Measurements from ENCODE around the gene LRRC8C. TPM values are rescaled to one million over a fixed set of nuclear protein-coding genes. Genes with fewer than 3 reads are reported as not detected.

The LRRC8C gene
- total RNA-seq, 2 experiments from 2014 or later: 38.2 to 41.8 TPM

DNA sequence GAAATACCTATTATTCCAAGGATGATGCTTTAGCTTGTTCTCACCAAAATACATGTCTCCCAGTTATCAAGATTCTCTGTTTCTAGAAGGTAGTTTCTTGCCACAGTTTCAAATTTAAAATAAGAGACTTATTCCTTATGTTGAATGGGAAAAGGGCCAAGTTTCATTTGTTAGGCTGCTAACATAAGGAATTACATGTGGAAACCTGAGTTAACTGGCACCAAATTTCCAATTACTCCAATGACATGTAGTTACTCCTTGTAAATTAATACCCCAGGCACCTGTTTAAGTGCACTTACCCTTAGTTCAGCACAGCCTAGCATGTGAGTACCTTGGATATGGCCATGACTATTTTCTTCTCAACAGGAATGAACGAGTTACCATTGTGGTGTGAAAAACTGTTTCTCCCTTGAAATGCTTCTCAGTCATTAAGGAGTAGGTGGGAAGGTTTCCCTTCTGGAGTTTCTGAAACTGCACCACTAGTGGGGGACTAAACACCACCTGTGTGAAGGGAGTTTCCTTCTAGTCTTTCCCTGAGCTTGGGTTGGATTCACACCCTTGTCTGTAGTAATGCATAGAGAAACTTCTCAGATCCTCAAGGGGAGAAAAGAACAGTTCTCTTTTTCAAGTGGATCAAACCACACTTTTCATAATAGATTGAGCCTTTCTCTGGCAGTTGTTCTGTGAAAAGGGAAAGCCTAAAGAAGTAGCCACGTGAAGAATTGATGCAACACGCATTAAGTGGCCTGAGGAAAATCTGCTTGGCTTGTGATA, 32.3 kb upstream of the LRRC8C start:
- DNase-seq: no peak
- Mint-ChIP-seq H3K27me3 (no peaks in the 10 kb centered on the region), H3K36me3 (peaks cover 2% of the 10 kb centered on the region), H3K9me3 (no peaks in the 10 kb centered on the region), H3K27ac (peak overlapping the region; percentile 45), H3K4me1 (peaks cover 43% of the 10 kb centered on the region), H3K4me3 (no peak overlapping the region)
- POLR2A ChIA-PET: interaction anchor here (1.4 kb wide), 1 partner anchor 8 kb away, joined by 4 read pairs; no protein-coding TSS in a partner anchor
- ATAC-seq (ENCODE audit: low read depth): no peak

DNA sequence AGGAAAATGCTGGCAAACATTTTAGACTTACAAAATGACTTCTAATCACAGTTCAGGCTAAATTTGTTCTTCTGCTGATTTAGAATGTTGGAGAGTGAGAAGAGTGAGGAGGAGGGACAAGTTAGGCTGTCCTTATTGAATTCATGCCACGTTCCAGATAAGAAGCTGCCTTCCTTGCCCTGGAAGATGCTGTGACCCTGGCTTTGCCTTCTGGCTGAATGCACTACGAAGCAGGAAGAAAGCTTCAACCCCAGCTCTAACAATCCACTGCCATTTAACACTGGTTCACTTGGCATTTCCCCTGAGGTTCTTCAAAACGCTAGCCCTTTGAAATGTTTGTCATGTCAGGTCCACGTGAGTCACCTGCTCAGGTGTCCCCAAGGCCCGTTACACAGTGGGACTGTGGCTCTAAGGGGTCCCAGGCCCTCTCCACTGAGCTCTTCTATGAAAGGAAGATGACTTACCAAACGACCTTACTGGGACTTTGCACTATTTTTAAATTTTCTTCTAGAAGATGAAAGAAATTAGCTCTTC, 30.0 kb upstream of the LRRC8C start:
- Mint-ChIP-seq H3K4me3 (peak overlapping the region; percentile 5), H3K27ac (peak overlapping the region; percentile 41), H3K9me3 (no peaks in the 10 kb centered on the region), H3K36me3 (peaks cover 2% of the 10 kb centered on the region), H3K4me1 (peaks cover 64% of the 10 kb centered on the region), H3K27me3 (no peaks in the 10 kb centered on the region)
- no peak for DNase-seq
- no peak for ATAC-seq (ENCODE audit: low read depth)
- POLR2A ChIA-PET: interaction anchor here (1.4 to 2.5 kb wide), 2 partner anchors 9 to 29 kb away, joined by 8 to 10 read pairs; partner anchors contain the start of gene LRRC8C

DNA sequence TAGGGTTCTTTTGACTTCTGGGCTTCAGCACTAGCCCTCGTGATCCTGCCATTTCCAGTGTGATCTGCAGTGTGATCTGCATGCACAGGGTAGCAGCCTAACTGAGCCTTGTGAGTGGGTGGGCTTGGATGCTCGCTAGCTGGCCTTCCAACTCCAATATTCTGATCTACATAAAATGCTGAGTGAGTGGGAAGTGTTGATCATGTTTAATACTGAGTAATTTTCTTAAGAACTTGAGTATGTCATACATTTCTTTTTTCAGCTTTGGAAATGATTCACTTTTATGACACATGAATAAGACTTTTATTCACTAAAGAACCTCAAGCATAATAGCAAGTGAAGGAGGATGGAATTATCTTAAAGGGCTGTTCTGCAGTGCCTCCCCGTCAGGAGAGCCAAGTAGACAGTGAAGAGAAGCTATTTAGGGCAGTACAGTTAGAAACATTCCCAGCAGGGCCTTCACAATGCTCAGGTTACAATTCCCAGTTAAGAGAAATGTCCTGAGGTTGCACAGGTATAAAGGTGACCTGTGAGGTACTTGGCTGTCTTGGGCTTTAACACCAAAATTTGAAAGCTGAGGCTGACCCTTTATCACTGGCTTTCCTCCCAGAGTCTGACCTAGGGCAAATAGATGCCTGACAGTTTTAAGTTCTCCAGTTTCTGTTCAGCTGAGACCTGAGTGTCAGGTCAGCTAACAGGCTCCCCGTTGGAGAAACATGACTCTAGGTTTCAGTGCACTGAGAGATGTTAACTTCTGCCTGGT, 29.1 kb upstream of the LRRC8C start:
- DNase-seq (no peak), ATAC-seq (ENCODE audit: low read depth) (no peak)
- peaks cover 2% of the 10 kb centered on the region for H3K36me3 Mint-ChIP-seq
- POLR2A ChIA-PET: interaction anchor here (1.0 to 2.5 kb wide), 4 partner anchors 8 to 239 kb away, joined by 3 to 10 read pairs (median 6); partner anchors contain the start of genes LRRC8B and LRRC8C
- H3K4me3 Mint-ChIP-seq: no peak overlapping the region
- no peaks in the 10 kb centered on the region for H3K27me3 Mint-ChIP-seq
- no peaks in the 10 kb centered on the region for H3K9me3 Mint-ChIP-seq
- peak overlapping the region; percentile 62 for H3K27ac Mint-ChIP-seq
- H3K4me1 Mint-ChIP-seq: peaks cover 73% of the 10 kb centered on the region

DNA sequence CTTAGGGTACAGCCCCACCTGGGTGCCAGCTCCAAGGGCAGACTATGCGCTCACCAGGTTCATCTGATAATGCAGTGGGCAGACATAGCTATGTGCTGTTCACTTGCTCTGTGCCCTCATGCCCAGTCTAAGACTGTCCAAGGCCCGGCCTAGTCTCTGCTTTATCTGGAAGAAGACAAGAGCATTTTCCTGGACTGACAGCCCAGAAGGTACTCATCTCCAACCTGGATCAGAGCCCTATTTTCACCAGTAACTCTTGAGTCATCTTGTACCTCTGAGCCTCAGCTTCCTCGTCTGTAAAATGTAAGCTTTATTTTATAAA, 28.5 kb upstream of the LRRC8C start:
- H3K4me1 Mint-ChIP-seq: peaks cover 72% of the 10 kb centered on the region
- H3K27me3 Mint-ChIP-seq: no peaks in the 10 kb centered on the region
- no peak overlapping the region for H3K27ac Mint-ChIP-seq
- POLR2A ChIA-PET: interaction anchor here (1.0 to 2.5 kb wide), 3 partner anchors 28 to 239 kb away, joined by 3 to 10 read pairs (median 4); partner anchors contain the start of genes LRRC8B and LRRC8C
- H3K4me3 Mint-ChIP-seq: no peak overlapping the region
- peaks cover 4% of the 10 kb centered on the region for H3K36me3 Mint-ChIP-seq
- no peak for DNase-seq
- ATAC-seq (ENCODE audit: low read depth): no peak
- H3K9me3 Mint-ChIP-seq: no peaks in the 10 kb centered on the region

DNA sequence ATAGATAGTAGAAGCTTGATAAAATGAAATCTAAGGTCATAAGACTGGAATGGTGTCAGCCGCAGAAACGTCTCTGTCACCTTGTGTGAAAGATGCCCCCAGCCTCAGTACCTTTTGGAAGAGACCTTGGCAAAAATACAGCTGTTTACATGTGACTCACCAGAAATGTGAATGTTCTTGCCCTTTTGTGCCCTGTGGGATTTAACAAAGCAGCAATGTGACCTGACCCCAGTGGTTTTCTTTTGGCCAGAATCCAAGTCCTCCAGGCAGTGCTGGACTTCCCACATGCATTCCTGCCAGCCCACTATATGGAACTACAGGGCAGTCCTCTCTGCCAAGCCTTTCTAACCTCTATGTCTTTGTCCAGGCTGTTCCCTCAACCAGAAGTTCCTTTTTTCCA, 27.2 kb upstream of the LRRC8C start:
- Mint-ChIP-seq H3K9me3 (no peaks in the 10 kb centered on the region), H3K4me3 (no peak overlapping the region), H3K27ac (peak overlapping the region; percentile 86), H3K27me3 (no peaks in the 10 kb centered on the region), H3K4me1 (peaks cover 75% of the 10 kb centered on the region), H3K36me3 (peaks cover 4% of the 10 kb centered on the region)
- ATAC-seq (ENCODE audit: low read depth) (no peak), DNase-seq (no peak)
- POLR2A ChIA-PET: no interaction called here

DNA sequence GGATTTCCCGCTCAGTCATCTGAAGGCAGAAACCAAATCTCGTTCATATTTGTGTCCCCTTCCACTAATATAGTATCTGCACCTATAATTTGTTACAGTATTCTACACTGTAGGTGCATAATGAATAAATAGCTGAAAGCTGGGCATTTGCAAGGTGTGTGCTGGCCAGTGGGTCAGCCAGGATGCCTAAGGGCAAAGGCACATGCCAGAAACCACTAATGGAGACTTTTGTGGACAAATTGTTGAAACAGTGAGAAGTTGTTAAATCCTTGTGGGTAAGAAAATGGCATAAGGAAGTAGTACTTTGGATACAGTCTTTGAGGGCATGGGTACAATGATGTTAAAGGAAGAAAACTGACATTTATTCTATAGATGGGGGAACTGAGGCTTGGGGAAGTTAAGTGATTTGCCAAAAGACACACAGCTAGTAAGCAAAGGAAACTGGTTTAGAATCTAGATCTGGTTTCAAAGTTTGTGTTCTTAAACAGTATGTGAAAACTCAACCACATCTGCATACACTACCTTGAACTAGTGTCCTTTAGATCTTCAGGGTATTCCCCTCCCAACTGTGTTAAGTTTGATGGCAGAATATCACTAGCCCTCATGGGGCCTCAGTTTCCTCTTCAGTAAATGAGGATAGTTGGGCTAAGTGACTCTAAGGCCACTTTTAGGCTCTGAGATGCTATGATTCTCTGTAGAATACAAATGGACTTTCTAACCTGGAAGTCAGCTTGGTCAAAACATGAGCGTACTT, 26.5 kb upstream of the LRRC8C start:
- ATAC-seq (ENCODE audit: low read depth) (no peak), DNase-seq (no peak)
- Mint-ChIP-seq H3K4me1 (peaks cover 79% of the 10 kb centered on the region), H3K4me3 (peak overlapping the region; percentile 38), H3K36me3 (peaks cover 4% of the 10 kb centered on the region), H3K27ac (peak overlapping the region; percentile 86), H3K9me3 (no peaks in the 10 kb centered on the region), H3K27me3 (no peaks in the 10 kb centered on the region)
- POLR2A ChIA-PET: interaction anchor here (0.7 to 6.8 kb wide), 2 partner anchors 25 to 157 kb away, joined by 3 to 98 read pairs; partner anchors contain the start of gene LRRC8C

DNA sequence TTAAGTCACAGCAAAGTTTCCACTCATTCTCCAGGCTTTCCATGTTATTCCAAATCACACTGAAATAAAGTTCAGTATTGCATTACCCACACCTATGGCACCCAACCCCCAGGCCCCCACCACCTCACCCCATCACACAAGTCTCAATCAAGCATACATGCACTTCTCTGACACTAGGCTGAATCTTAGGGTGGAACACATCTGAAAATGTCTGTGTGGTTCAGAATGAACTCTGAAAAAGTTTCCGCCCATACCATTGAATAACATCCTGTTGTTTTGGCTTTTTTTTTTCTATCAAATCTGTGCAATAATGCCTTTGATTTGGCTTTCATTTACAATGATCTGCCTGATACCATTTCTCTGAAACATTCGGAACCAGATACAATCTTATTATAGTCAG, 25.8 kb upstream of the LRRC8C start:
- Mint-ChIP-seq H3K27ac (peak overlapping the region; percentile 86), H3K4me3 (peak overlapping the region; percentile 38), H3K4me1 (peaks cover 80% of the 10 kb centered on the region), H3K36me3 (peaks cover 4% of the 10 kb centered on the region), H3K9me3 (no peaks in the 10 kb centered on the region), H3K27me3 (no peaks in the 10 kb centered on the region)
- POLR2A ChIA-PET: interaction anchor here (0.7 to 6.8 kb wide), 2 partner anchors 24 to 157 kb away, joined by 3 to 98 read pairs; partner anchors contain the start of gene LRRC8C
- DNase-seq: no peak
- ATAC-seq (ENCODE audit: low read depth): peak; percentile 23

DNA sequence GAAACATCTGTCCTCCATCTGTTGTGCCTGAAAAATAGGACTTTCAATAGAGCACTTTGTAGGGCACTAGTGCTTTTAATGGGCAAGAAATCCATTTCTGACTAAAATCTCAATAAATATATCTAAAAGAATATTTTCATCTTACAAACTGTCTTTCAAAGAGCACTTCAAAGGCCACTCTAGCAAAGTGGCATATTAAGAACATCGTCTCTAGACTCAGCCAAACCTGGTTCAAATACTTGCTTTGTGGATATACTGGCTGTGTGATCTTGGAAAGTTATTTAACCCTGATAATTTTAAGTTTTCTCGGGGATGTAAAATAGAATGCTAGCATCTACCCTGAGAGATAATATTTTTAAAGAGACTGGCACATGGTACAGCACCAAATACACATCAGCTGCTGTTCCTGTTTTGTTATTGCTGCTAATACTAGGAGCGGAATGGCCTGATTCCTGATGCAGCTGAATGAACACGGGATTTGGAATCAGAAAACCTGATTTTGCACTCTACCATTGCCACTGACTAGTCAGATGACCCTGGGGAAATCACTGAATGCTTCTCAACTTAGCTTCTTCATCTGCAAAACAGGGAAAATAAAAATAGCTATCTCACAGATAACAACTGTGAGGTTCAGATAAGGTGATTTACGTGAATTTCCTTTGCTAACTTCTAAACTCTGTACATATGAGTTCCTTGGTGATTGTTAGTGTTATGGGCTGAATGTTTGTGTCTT, 25.2 kb upstream of the LRRC8C start:
- ATAC-seq (ENCODE audit: low read depth): no peak
- Mint-ChIP-seq H3K36me3 (peaks cover 2% of the 10 kb centered on the region), H3K27me3 (no peaks in the 10 kb centered on the region), H3K4me3 (peak overlapping the region; percentile 91), H3K9me3 (no peaks in the 10 kb centered on the region), H3K27ac (peak overlapping the region; percentile 99), H3K4me1 (peaks cover 82% of the 10 kb centered on the region)
- POLR2A ChIA-PET: interaction anchor here (0.6 to 6.8 kb wide), 7 partner anchors 15 to 156 kb away, joined by 3 to 98 read pairs (median 6); partner anchors contain the start of genes LRRC8B and LRRC8C
- DNase-seq: no peak

DNA sequence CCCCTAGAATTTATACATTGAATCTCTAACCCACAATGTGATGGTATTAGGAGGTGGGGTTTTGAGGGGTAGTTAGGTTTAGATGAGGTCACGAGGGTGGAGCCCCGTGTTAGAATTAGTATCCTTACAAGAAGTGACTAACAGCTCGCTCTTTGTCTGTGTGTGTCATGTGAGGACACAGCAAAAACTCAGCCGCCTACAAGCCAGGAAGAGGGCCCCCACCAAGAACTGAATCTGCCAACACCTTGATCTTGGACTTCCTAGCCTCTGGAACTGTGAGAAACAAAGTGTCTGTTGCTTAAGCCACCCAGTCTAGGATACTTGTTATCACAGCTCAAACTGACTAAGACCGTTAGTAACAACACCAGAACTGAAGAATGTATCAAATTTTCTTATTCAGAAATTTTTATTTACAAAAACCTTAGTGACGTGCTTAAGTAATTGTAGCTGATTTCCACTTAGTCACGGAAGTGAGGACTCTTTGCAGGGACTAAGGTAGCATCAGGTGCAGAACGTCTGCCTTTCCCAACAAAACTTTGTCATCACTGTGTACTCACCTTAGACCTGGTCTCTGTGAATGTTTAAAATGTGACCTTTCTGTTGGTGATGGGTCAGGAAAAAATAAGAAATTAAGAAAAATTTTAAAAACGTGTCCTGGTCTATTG, 24.5 kb upstream of the LRRC8C start:
- Mint-ChIP-seq H3K36me3 (peaks cover 1% of the 10 kb centered on the region), H3K9me3 (no peaks in the 10 kb centered on the region), H3K27me3 (no peaks in the 10 kb centered on the region), H3K27ac (peak overlapping the region; percentile 99), H3K4me1 (peaks cover 78% of the 10 kb centered on the region), H3K4me3 (peak overlapping the region; percentile 91)
- POLR2A ChIA-PET: interaction anchor here (0.6 to 6.8 kb wide), 15 partner anchors 9 to 543 kb away, joined by 3 to 98 read pairs (median 3); partner anchors contain the start of genes GBP1, LRRC8B and LRRC8C
- ATAC-seq (ENCODE audit: low read depth) (peak; percentile 28), DNase-seq (no peak)

DNA sequence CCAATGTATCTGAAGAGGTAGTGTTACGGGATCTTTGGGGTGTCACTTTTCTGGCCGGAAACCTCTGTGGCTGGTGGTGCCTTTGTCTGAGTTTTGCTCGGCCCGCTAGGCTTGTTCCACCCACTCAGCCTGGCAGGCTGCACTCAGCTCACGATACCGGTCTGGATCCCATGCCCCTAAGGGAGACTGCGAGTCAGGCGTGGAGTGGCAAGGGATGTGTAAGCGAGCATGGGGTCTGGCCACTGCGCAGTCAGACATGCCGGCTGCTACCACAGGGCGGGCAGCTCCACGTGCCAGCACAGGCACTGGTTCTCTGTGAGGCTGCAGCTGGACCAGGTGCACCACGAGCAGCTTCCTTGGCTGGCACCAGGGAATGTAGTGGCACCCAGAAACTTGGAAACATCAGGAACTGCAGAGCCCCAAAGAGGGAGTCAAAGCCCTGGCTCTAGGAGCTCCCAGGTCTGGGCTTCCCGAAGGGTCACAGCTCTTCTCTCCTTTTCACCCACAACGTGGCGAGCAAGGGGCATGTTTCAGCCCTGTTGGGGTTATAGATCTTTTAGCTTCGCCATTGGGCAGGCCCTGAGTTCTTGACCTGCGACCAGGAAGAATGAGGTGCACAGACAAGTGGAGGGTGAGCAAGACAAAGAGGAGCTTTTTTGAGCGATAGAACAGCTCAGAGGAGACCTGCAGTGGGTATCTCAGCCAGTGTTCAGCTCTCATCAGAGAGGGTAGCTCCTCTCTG, 23.8 kb upstream of the LRRC8C start:
- H3K4me3 Mint-ChIP-seq: peak overlapping the region; percentile 91
- no peaks in the 10 kb centered on the region for H3K9me3 Mint-ChIP-seq
- peak; percentile 20 for ATAC-seq (ENCODE audit: low read depth)
- H3K4me1 Mint-ChIP-seq: peaks cover 76% of the 10 kb centered on the region
- POLR2A ChIA-PET: interaction anchor here (1.1 to 6.8 kb wide), 13 partner anchors 9 to 544 kb away, joined by 3 to 98 read pairs (median 4); partner anchors contain the start of genes GBP1, LRRC8B and LRRC8C
- peak overlapping the region; percentile 99 for H3K27ac Mint-ChIP-seq
- DNase-seq: peak; percentile 72
- H3K27me3 Mint-ChIP-seq: no peaks in the 10 kb centered on the region
- H3K36me3 Mint-ChIP-seq: peaks cover 2% of the 10 kb centered on the region

DNA sequence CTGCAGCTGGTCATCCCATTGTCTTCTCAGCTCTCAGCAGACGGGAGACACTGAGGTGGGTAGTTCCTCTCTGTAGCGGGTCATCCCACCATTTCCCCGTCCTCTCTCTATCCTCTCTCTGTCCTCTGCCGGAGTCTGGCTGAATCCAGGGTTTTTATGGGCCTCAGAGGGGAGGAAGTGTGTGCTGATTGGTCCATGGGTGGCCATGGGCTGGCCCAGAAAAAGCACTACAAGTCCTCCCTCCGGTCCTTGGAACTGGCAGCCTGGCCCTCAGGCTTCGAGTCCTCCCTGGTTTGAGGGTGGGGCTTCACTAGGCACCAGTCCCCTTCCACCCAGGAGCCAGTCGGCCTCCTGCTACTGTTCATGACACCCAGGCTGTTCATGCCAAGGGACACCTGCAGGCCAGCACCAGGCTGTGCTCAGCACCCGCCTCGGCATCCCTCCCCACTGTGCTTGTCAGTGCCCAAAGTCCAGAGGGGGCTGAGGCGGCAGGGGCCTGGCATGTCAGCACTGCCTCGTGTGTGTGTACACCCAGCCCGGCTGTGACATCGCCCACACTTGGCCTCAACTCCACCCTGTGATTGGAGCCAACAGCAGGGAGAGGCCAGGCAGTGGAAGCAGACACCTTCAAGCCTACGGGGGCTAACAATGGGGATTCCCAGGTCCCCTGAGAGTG, 23.0 kb upstream of the LRRC8C start:
- Mint-ChIP-seq H3K36me3 (peaks cover 4% of the 10 kb centered on the region), H3K4me1 (peaks cover 73% of the 10 kb centered on the region), H3K9me3 (no peaks in the 10 kb centered on the region), H3K4me3 (peak overlapping the region; percentile 91), H3K27ac (peak overlapping the region; percentile 99), H3K27me3 (no peaks in the 10 kb centered on the region)
- POLR2A ChIA-PET: interaction anchor here (1.1 to 6.8 kb wide), 13 partner anchors 10 to 545 kb away, joined by 3 to 98 read pairs (median 5); partner anchors contain the start of genes GBP1, LRRC8B and LRRC8C
- ATAC-seq (ENCODE audit: low read depth) (peak; percentile 8), DNase-seq (peak; percentile 63)
